WERI-Rb-1 (cell line): ENCODE data around the gene MYOM3.

Source experiments
- DNase-seq: peaks from one replicate; pipeline ENCODE4 v3.0.0-alpha.2; 2020
- H3K27ac ChIP-seq: fragments of 250-450 bp; sonication (Bioruptor Pico); 2 replicates; pipeline ENCODE4 v1.5.1; 2020; ENCODE audit warnings: mild to moderate bottlenecking, moderate library complexity
- H3K27me3 ChIP-seq: fragments of 250-450 bp; sonication (Bioruptor Pico); 2 replicates; pipeline ENCODE4 v1.5.1; 2021; ENCODE audit warnings: mild to moderate bottlenecking, low read depth, moderate library complexity; ENCODE audit not compliant: insufficient read depth, severe bottlenecking
- H3K36me3 ChIP-seq: fragments of 250-450 bp; sonication (Bioruptor Pico); 2 replicates; pipeline ENCODE4 v1.5.1; 2020; ENCODE audit warnings: mild to moderate bottlenecking, moderate library complexity
- H3K4me3 ChIP-seq: 2 replicates; pipeline ENCODE4 v1.5.1; 2011; ENCODE audit warnings: low read depth, mild to moderate bottlenecking, control low read depth, low read length
- H3K9me3 ChIP-seq: fragments of 250-450 bp; sonication (Bioruptor Pico); 2 replicates; pipeline ENCODE4 v1.5.1; 2021; ENCODE audit warnings: mild to moderate bottlenecking, moderate library complexity; ENCODE audit not compliant: severe bottlenecking
- TF ChIP-seq, protein P1 (sequence below): IDR thresholded peaks from 2 replicates; pipeline ENCODE4 v1.5.1; 2011; ENCODE audit warnings: low read depth, mild to moderate bottlenecking, control low read depth, inconsistent platforms, low read length

Gene MYOM3

GRCh38 chr1:24071941-24072340 is 40.0 kb downstream of the MYOM3 start:
- Histone ChIP-seq H3K4me3 (no peak overlapping the region), H3K9me3 (no peaks in the 10 kb centered on the region), H3K27me3 (no peaks in the 10 kb centered on the region), H3K36me3 (no peaks in the 10 kb centered on the region), H3K27ac (no peak overlapping the region)
- TF ChIP-seq, protein P1, sequence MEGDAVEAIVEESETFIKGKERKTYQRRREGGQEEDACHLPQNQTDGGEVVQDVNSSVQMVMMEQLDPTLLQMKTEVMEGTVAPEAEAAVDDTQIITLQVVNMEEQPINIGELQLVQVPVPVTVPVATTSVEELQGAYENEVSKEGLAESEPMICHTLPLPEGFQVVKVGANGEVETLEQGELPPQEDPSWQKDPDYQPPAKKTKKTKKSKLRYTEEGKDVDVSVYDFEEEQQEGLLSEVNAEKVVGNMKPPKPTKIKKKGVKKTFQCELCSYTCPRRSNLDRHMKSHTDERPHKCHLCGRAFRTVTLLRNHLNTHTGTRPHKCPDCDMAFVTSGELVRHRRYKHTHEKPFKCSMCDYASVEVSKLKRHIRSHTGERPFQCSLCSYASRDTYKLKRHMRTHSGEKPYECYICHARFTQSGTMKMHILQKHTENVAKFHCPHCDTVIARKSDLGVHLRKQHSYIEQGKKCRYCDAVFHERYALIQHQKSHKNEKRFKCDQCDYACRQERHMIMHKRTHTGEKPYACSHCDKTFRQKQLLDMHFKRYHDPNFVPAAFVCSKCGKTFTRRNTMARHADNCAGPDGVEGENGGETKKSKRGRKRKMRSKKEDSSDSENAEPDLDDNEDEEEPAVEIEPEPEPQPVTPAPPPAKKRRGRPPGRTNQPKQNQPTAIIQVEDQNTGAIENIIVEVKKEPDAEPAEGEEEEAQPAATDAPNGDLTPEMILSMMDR = no peak
- no peak for DNase-seq

- peak overlapping the region; percentile 28 for H3K4me3 ChIP-seq
- no peaks in the 10 kb centered on the region for H3K27me3 ChIP-seq
- no peaks in the 10 kb centered on the region for H3K36me3 ChIP-seq
- H3K27ac ChIP-seq = no peak overlapping the region
- TF ChIP-seq, protein P1 = peak; percentile 89
- DNase-seq = peak; percentile 91
- H3K9me3 ChIP-seq = no peaks in the 10 kb centered on the region
Measured at GRCh38 chr1:24070821-24071393, 41.0 kb downstream of the MYOM3 start.

- H3K36me3 ChIP-seq = no peaks in the 10 kb centered on the region
- no peaks in the 10 kb centered on the region for H3K9me3 ChIP-seq
- no peak overlapping the region for H3K4me3 ChIP-seq
- H3K27ac ChIP-seq = no peak overlapping the region
- no peaks in the 10 kb centered on the region for H3K27me3 ChIP-seq
- TF ChIP-seq, protein P1 = no peak
- DNase-seq = no peak
Measured at GRCh38 chr1:24069817-24070216, 42.1 kb downstream of the MYOM3 start.

GRCh38 chr1:24067978-24068377 is 44.0 kb downstream of the MYOM3 start:
- TF ChIP-seq, protein P1 = no peak
- no peaks in the 10 kb centered on the region for H3K9me3 ChIP-seq
- no peak overlapping the region for H3K27ac ChIP-seq
- H3K4me3 ChIP-seq = no peak overlapping the region
- no peaks in the 10 kb centered on the region for H3K27me3 ChIP-seq
- H3K36me3 ChIP-seq = no peaks in the 10 kb centered on the region
- no peak for DNase-seq

GRCh38 chr1:24065304-24065703 is 46.6 kb downstream of the MYOM3 start:
- no peak overlapping the region for H3K27ac ChIP-seq
- peaks cover 6% of the 10 kb centered on the region for H3K9me3 ChIP-seq
- TF ChIP-seq, protein P1 = no peak
- no peaks in the 10 kb centered on the region for H3K36me3 ChIP-seq
- no peak for DNase-seq
- no peaks in the 10 kb centered on the region for H3K27me3 ChIP-seq
- H3K4me3 ChIP-seq = no peak overlapping the region

DNA sequence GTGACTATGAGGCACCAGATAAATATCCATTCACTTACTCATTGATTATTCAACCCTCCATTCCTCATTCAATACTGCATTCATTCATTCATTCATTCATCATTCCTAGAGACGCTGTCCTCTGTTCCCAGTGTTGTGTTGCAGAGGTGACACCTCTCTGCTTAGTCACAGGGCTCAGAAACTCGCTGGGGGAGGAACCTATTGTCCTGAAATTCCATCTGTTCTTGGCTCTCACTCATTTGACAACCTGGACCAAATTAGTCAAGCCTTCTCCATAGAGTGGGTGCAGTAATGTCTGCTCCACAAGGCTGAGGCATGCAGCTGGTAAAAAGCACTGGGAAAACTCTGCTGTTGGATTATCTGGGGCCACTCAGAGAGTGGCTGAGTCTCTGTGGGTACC is 49.7 kb downstream of the MYOM3 start:
- Histone ChIP-seq H3K36me3 (no peaks in the 10 kb centered on the region), H3K4me3 (no peak overlapping the region), H3K9me3 (peaks cover 6% of the 10 kb centered on the region), H3K27ac (no peak overlapping the region), H3K27me3 (no peaks in the 10 kb centered on the region)
- DNase-seq = no peak
- TF ChIP-seq, protein P1 = no peak
